NCI-H1436 treated with DMSO at 0.1 percent for 48 hours (cell line): ENCODE measurements around the gene CCDC178.
A peak's percentile ranks its signal among the peaks of the same experiment; 100 is the strongest.
"Not testable (repeated sequence)": the region's sequence is repeated elsewhere in the genome, so short reads cannot be mapped to it uniquely, and the experiment has no call there.

ENCODE experiments used
- DNase-seq: peaks from one replicate; lab custom pipeline; 2025; lab: John Stamatoyannopoulos, UW

Gene CCDC178

GRCh38 chr18:33440060-33441043 lies at the start of gene CCDC178:
TSS of gene CCDC178 (minus strand) at chr18:33440721. CDS start at chr18:33412088, 28,633 bp downstream.
- DNase-seq = no peak

- no peak for DNase-seq
Measured at GRCh38 chr18:33483908-33484307, 43.4 kb upstream of the CCDC178 start.

GRCh38 chr18:33472509-33472908 lies 32.0 kb upstream of the CCDC178 start:
- DNase-seq = no peak

GRCh38 chr18:33470216-33470615 lies 29.7 kb upstream of the CCDC178 start:
- no peak for DNase-seq

- no peak for DNase-seq
Measured at GRCh38 chr18:33469699-33470098, 29.2 kb upstream of the CCDC178 start.

- no peak for DNase-seq
Measured at GRCh38 chr18:33467531-33467930, 27.0 kb upstream of the CCDC178 start.

GRCh38 chr18:33466822-33467221 lies 26.3 kb upstream of the CCDC178 start:
- DNase-seq = no peak

- DNase-seq = no peak
Measured at GRCh38 chr18:33460681-33461080, 20.2 kb upstream of the CCDC178 start.

- no peak for DNase-seq
Measured at GRCh38 chr18:33459612-33460011, 19.1 kb upstream of the CCDC178 start.

- no peak for DNase-seq
Measured at GRCh38 chr18:33446604-33447003, 6.1 kb upstream of the CCDC178 start.

- DNase-seq = no peak
Measured at GRCh38 chr18:33444709-33445108, 4.2 kb upstream of the CCDC178 start.

- DNase-seq = no peak
Measured at GRCh38 chr18:33432857-33433256, 7.7 kb downstream of the CCDC178 start.

GRCh38 chr18:33427549-33427948 lies 13.0 kb downstream of the CCDC178 start:
- no peak for DNase-seq

- peak; percentile 67 for DNase-seq
Measured at GRCh38 chr18:33424266-33424946, 16.1 kb downstream of the CCDC178 start.

- DNase-seq = no peak
Measured at GRCh38 chr18:33421225-33421624, 19.3 kb downstream of the CCDC178 start.

GRCh38 chr18:33404244-33404873 lies 36.2 kb downstream of the CCDC178 start:
- no peak for DNase-seq

- DNase-seq = not testable (repeated sequence)
Measured at GRCh38 chr18:33398939-33399338, 41.6 kb downstream of the CCDC178 start.

GRCh38 chr18:33375829-33376228 lies 64.7 kb downstream of the CCDC178 start:
- DNase-seq = no peak

- no peak for DNase-seq
Measured at GRCh38 chr18:33372442-33372841, 68.1 kb downstream of the CCDC178 start.

- DNase-seq = peak; percentile 9
Measured at GRCh38 chr18:33369711-33370449, 70.6 kb downstream of the CCDC178 start.

GRCh38 chr18:33356735-33357134 lies 83.8 kb downstream of the CCDC178 start:
- DNase-seq = no peak

GRCh38 chr18:33355756-33356155 lies 84.8 kb downstream of the CCDC178 start:
- no peak for DNase-seq
